ENCODE measurements around the gene HIBADH.

Gene HIBADH

DNA sequence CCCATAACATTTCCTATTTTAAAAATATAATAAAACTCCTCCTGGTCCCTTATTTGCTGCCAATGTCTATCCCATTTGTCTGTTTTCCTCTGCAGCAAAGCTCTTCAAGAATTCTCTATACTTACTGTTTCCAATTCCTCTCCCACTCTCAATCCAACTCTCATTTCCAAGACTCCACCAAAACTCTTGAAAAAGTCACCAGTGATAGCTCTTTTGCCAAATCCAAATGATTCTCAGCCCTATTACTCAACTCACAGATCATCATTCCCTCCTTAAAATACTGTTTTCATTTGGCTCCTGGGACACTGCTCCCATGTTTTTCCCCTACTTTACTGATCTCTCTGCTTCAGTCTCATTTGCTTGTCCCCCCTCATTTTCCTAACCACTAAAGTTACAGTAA is 139.4 kb downstream of the HIBADH start:
- ChIA-PET POLR2A (no interaction called here), CTCF (interaction anchor here (1.0 to 1.5 kb wide), 2 partner anchors 15 to 27 kb away, joined by 3 to 4 read pairs; no protein-coding TSS in a partner anchor)
- DNase-seq (ENCODE audit: extremely low spot score): no peak
- TF ChIP-seq, protein P1, sequence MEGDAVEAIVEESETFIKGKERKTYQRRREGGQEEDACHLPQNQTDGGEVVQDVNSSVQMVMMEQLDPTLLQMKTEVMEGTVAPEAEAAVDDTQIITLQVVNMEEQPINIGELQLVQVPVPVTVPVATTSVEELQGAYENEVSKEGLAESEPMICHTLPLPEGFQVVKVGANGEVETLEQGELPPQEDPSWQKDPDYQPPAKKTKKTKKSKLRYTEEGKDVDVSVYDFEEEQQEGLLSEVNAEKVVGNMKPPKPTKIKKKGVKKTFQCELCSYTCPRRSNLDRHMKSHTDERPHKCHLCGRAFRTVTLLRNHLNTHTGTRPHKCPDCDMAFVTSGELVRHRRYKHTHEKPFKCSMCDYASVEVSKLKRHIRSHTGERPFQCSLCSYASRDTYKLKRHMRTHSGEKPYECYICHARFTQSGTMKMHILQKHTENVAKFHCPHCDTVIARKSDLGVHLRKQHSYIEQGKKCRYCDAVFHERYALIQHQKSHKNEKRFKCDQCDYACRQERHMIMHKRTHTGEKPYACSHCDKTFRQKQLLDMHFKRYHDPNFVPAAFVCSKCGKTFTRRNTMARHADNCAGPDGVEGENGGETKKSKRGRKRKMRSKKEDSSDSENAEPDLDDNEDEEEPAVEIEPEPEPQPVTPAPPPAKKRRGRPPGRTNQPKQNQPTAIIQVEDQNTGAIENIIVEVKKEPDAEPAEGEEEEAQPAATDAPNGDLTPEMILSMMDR (IDR thresholded peaks at IDR 0.05; ENCODE audit: control extremely low read depth, extremely low read depth, low read depth, missing control alignments): no peak

DNA sequence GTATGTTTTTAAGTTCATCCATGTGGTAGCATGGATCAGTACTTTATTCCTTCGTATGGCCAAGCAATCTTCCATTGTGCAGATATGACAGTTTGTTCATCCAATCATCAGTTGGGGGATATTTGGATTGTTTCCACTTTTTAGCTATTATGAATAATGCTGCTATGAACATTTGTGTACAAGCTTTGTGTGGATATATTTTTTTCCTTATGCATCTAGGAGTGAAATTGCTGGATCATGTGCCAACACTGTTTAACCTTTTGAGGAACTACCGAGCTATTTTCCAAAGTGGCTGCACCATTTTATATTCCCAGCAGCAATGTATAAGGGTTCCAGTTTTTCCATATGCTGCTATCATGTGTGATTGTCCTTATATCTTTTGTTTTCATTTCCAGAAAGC is 140.1 kb downstream of the HIBADH start:
- DNase-seq (ENCODE audit: extremely low spot score): no peak
- ChIA-PET POLR2A (no interaction called here), CTCF (interaction anchor here (1.0 to 1.5 kb wide), 2 partner anchors 14 to 28 kb away, joined by 3 to 4 read pairs; no protein-coding TSS in a partner anchor)
- TF ChIP-seq, protein P1 (IDR thresholded peaks at IDR 0.05; ENCODE audit: control extremely low read depth, extremely low read depth, low read depth, missing control alignments): no peak

DNA sequence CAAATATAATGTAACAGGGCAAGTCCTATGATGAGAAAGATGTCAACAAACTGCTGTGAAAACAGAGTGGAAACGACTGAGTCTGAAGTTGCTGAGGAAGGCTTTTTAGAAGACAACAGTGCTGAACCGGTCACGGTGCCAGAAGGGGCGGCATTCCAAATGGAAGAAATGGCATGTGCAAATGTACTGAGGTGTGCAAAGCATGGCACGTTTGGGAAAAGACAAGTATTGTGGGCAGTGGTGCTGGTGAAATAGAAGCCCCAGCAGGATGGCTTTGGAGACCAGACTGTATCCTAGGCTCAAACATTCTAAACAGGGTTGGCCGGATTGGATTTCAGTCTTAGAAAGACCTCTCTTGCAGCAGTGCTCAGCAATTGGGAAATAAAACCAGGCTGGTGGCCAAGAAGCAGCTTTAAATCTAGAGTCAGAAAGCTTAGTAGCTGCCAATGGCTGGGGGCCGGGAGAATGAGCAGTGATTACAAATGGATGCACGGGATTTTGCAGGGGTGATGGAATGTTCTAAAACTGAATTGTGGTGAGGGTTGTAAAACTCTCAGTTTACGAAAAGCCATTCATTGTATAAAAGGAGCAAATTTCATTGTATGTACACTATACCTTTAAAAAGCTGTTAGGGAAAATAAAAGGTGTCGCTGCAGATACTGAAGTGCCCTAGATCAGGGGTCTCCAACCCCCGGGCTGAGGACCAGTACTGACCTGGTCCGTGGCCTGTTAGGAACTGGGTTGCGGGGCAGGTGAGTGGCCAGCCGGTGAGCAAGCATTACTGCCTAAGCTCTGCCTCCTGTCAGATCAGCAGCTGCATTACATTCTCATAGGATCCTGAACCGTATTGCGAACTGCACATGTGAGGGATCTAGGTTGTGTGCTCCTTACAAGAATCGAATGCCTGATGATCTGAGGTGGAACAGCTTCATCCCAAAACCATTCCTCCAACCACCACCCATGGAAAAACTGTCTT is 141.6 kb downstream of the HIBADH start:
- CTCF ChIA-PET: interaction anchor here (0.7 to 0.9 kb wide), 3 partner anchors 9 to 253 kb away, joined by 3 read pairs; no protein-coding TSS in a partner anchor
- DNase-seq (ENCODE audit: extremely low spot score): no peak
- POLR2A ChIA-PET: no interaction called here
- TF ChIP-seq, protein P1 (IDR thresholded peaks at IDR 0.05; ENCODE audit: control extremely low read depth, extremely low read depth, low read depth, missing control alignments): no peak

DNA sequence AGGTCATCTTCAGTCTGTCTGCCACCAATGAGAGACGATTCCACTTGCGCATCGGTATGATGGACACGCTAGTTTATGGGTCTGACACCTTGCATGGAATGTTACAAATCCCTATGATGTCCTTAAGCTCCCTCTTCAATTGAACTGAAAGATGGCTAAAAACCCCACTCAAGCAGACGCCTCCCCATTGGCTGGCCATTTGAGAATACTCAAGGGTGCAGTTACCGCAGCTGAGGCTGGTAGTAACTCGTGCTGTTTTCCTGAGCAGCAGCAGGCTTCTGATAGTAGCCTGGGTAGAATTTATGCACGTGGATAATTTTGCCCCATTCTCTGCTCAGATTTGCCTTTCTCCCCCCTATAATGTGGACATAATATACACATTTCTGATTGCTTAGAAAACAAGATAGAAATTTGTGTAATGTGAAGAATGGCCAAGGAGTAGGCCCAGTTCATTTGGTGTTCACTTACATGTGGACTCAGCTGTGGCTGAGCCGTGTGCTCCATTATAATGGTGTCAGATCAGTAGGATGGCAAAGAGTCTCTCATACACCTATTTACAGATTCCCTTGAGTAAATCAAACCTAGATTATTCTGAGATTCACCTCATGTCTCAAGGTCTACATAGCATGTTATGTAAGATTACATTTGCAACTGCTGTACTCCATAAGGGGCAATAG is 142.8 kb downstream of the HIBADH start:
- TF ChIP-seq, protein P1 (IDR thresholded peaks at IDR 0.05; ENCODE audit: control extremely low read depth, extremely low read depth, low read depth, missing control alignments): no peak
- CTCF ChIA-PET: interaction anchor here (0.9 to 2.1 kb wide), 4 partner anchors 12 to 254 kb away, joined by 3 to 7 read pairs (median 4); no protein-coding TSS in a partner anchor
- POLR2A ChIA-PET: no interaction called here
- DNase-seq (ENCODE audit: extremely low spot score): no peak

DNA sequence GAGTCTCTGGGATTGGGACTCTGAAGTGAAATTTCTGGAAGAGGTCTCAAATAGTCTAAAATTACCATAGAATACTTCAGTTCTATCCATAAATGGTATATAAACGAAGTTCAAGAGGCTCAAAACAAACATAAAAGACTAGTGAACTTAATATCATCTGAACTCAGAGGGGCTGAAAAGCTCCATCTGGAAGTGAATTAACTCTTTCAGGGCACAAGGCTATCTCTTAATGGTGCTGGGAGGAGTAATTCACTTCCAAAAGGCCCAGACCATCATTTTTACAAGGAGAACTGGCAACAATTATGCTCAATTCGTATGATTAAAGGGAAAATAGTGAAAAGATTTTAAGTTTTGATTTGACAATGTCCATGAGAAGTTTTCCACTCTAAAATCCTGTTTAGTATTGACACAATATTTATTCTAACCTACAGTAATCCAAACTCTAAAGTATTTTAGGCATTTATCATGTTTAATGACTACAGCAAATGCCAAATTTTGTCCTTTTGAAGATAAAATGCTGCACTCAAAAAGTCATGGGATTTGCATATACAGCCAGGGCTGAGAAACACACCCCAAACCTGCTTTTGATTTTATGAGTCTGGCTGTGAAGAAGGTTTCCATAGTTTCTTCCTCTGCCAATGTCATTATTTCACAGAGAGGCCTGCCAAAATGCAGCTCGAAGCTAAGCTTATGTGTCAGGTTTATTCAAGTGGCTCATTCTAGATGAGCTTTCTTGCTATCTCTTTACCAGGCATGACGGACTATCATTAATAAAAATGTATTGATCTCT is 143.9 kb downstream of the HIBADH start:
- CTCF ChIA-PET: interaction anchor here (1.6 to 2.1 kb wide), 2 partner anchors 13 to 16 kb away, joined by 4 to 7 read pairs; no protein-coding TSS in a partner anchor
- DNase-seq (ENCODE audit: extremely low spot score): no peak
- POLR2A ChIA-PET: no interaction called here
- TF ChIP-seq, protein P1 (IDR thresholded peaks at IDR 0.05; ENCODE audit: control extremely low read depth, extremely low read depth, low read depth, missing control alignments): no peak

DNA sequence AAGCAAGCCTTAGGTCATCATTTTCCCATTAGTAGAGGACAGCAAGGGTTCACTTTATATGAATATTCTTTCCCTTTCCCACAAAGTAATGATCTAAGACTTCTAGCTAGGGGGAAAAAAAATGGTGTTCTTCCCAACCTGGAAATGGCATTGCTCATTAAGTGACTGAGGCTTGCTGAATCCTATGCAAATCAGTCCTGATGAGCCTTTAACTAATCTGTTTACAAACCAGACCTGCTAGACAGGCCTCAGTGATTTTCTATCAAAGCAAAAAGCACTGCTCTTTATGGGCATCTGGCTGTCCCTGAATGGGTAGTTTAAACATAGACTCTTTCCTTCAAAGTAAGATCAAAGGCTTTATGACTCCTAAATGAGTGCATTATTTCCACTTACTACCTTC is 146.3 kb downstream of the HIBADH start:
- ChIA-PET CTCF (no interaction called here), POLR2A (no interaction called here)
- DNase-seq (ENCODE audit: extremely low spot score): no peak
- TF ChIP-seq, protein P1 (IDR thresholded peaks at IDR 0.05; ENCODE audit: control extremely low read depth, extremely low read depth, low read depth, missing control alignments): no peak

Data from GM10248 (cell line).